SK-N-DZ (cell line): Measurements from ENCODE around the gene PTPN7. TPM values are rescaled to one million over a fixed set of nuclear protein-coding genes. Genes with fewer than 3 reads are reported as not detected.
"Not testable (repeated sequence)": the region's sequence is repeated elsewhere in the genome, so short reads cannot be mapped to it uniquely, and the experiment has no call there.

Experiments
- DNase-seq: peaks from one replicate; pipeline ENCODE4 v3.0.0-alpha.2; 2015; ENCODE audit warnings: low spot score
- polyA plus RNA-seq, 2 experiments: library from polyadenylated mRNA; depleted of rRNA; stranded (reverse); fragments of >200 nt; gene quantifications; 2 replicates each; pipeline ENCODE4 v1.2.3, GENCODE V29; 2014

PTPN7 gene
- 0.10 and 0.48 TPM in 2 replicates for polyA plus RNA-seq (2014; cell fraction: cytosol; rRNA removed)
- polyA plus RNA-seq (2014; cell fraction: nucleus; rRNA removed), result 0.20 and 0.93 TPM in 2 replicates

GRCh38 chr1:202160377-202160940, at the start of gene PTPN7:
Gene PTPN7 (minus strand): TSS chr1:202160602. CDS start chr1:202159402, 1,200 bp downstream.
- no peak for DNase-seq

DNA sequence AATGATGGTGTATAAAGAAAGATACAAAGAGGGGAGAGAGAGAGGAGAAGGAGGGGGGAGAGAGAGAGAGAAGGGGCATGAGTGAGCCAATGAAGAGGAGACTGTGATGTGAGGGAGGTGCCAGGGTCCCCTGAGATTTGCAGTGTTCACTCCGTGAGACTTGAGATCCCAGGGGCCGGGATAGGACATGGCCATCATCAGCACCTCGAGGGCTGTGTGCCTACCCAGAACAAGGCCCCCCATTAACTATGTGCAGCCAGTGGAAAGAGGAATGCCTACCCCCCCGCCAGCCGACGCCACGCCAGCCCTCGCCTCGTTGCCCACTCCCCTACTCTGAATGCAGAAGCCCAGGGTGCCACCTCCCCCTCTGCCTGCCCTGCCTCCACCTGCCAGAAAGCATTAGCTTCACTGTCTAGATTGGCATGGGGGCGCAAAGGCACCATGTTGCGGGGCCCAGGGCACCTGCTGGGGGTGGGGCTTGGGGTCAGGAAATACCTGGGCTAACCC, 48.0 kb upstream of the PTPN7 start:
- DNase-seq, result no peak

- no peak for DNase-seq
These were observed 46.9 kb upstream of the PTPN7 start for GRCh38 chr1:202207292-202207691.

- DNase-seq, result no peak
These were observed 45.3 kb upstream of the PTPN7 start for GRCh38 chr1:202205523-202206190.

DNA sequence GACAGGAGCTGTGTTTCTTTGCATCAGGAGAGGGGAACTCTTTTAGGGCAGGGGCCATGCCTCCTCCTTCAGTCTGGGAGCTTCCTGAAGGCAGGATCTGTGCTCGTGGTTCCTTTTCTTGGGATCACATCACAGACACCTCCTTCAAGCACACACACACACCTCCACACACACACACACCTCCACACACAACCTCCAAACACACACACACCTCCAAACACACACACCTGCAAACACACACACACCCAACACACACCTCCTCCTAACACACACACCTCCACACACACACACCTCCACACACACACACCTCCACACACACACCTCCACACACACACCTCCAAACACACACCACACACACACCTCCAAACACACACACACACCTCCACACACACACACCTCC, 43.7 kb upstream of the PTPN7 start:
- peak; percentile 35 for DNase-seq

DNA sequence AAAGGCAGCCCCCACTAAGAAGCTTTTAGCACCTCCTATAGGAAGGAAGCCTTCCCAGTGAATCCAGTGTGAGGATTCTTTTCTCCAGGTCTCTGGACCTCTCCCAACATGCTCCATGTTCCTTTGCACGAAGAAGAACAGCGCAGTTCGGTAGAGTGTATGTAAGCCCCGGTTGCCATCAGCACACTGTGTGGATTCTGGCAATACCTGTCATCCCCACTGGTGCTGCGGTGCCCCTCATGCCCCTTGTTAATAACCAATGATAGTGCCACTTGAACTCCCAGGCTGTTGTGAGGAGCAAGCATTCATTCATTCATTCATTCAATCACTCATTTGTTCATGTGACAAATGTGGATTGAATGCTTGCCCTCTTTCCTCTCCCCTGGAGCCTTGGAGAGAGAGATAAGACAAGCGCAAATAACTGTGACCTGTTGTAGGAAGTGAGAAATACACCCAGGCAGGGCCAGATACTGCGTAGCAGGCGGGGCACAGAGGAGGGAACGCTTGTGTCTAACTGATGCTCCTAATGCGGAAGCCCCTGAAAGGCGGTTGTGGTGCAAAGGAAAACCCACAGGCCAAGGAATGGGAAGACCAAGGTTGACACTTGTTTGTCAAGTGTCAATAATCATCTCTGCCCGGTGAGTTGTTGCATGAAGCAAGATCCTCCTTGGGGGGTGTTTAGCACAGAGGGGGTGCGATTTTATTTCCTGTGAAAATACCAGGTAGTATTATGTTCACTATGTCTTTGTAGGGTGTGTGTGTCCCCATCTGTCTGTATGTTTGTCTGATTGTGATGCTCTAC, 43.0 kb upstream of the PTPN7 start:
- DNase-seq, result no peak

- DNase-seq, result no peak
These were observed 42.2 kb upstream of the PTPN7 start for GRCh38 chr1:202202500-202203168.

GRCh38 chr1:202201971-202202370, 41.6 kb upstream of the PTPN7 start:
- DNase-seq, result no peak

- no peak for DNase-seq
These were observed 40.9 kb upstream of the PTPN7 start for GRCh38 chr1:202201266-202201665.

DNA sequence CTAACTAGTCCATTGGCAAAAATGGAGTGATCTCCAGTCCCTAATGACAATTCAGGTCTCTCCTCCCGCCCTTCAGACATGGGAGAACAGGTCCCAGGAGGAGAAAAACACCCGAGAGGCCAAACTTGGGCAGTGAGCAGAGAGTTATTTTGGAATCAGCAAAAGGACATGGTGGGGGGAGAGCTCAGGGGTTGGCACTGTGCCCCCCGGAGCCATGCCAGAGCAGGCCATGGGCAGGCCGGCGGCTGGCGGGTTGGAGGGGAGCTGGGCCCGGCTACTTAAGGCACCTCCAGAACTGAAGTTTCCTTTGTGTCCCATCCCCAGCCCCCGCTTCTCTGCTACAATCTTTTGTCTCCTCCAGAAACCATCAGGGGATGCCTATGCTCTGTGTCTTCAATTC, 40.3 kb upstream of the PTPN7 start:
- DNase-seq, result no peak

GRCh38 chr1:202200112-202200548, 39.7 kb upstream of the PTPN7 start:
- no peak for DNase-seq

- no peak for DNase-seq
These were observed 38.9 kb upstream of the PTPN7 start for GRCh38 chr1:202199040-202199889.

DNA sequence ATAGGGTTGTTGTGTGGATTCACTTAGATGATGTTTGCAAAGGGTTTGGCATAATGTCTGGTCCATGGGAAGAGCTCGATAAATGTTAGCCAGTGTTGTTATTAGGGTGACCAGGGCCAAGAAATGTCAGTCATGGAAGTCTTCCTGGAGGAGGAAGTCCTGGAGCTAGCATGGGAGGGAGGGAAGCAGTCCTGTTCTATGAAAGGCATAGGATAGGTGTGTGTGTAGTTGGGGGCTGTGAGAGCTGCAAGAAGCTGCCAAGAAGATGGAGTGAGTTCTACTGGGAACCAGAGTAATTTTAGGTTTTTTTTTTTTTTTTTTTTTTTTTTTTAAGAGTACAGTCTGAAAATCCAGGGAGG, 37.9 kb upstream of the PTPN7 start:
- DNase-seq, result no peak

GRCh38 chr1:202197653-202198365, 37.4 kb upstream of the PTPN7 start:
- DNase-seq, result no peak

- no peak for DNase-seq
These were observed 33.9 kb upstream of the PTPN7 start for GRCh38 chr1:202194328-202194648.

DNA sequence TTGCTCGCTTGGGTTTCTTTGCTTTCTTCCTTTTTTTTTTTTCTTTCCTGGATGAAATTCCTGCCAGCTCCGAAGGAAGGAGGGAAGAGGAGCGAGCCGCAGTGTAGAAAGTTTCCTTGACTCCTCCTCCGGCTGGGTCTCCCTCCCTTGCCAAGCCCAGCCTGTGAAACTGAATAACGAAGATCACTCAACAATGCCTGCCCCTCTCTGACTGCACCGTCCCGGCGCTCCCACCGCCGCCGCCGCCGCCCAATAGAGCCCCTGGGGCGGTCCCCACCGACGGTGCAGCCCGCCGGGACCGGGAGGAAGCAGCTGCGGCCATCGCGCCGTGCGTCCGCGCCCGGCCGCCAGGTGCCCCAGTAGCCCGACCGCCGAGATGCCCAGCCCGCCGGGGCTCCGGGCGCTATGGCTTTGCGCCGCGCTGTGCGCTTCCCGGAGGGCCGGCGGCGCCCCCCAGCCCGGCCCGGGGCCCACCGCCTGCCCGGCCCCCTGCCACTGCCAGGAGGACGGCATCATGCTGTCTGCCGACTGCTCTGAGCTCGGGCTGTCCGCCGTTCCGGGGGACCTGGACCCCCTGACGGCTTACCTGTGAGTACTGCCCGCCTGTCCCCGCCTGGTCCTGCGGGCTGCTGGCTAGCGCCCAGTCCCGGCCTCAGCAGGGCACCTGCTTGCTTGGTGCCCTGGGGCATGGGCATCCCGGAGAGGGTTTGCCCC, 33.4 kb upstream of the PTPN7 start, which contains the start of gene LGR6:
LGR6 (plus strand) TSS at position 186 of the 714 bp plus-strand sequence; CDS start at position 377, 191 bp downstream.
- no peak for DNase-seq

- peak; percentile 59 for DNase-seq
These were observed 32.6 kb upstream of the PTPN7 start for GRCh38 chr1:202192770-202193613.

- DNase-seq, result not testable (repeated sequence)
These were observed 31.0 kb upstream of the PTPN7 start for GRCh38 chr1:202191391-202191790.
